H1 (cell line): ENCODE results near the gene CD4. TPM values are rescaled to one million over a fixed set of nuclear protein-coding genes. Genes with fewer than 3 reads are reported as not detected.
A peak's percentile ranks its signal among the peaks of the same experiment; 100 is the strongest.

Source experiments
- CTCF ChIA-PET: fragments of 300-600 bp; sonication (Branson Sonifier 250); formaldehyde crosslinking; loops from one replicate; lab custom pipeline; 2021; ENCODE audit not compliant: partially characterized antibody; lab: Charles Lee
- POLR2A ChIA-PET: fragments of 300-600 bp; sonication (Branson Sonifier 250); formaldehyde crosslinking; loops from one replicate; lab custom pipeline; 2021; ENCODE audit warnings: inconsistent platforms; ENCODE audit not compliant: partially characterized antibody; lab: Charles Lee
- DNase-seq, 2 experiments: peaks; one replicate each; pipeline versions ENCODE4 v3.0.0 to v3.0.0-alpha.2; 2010 to 2022; ENCODE audit warnings: low spot score in 2 of 2, low read depth in 1 of 2, mixed read lengths in 1 of 2
- FAIRE-seq: peaks from 2 replicates; lab custom pipeline; 2011; peaks lifted over from hg19 to GRCh38; lab: Jason Lieb, UNC
- H2AFZ ChIP-seq: 2 replicates; pipeline ENCODE4 v1.8.1; 2012; ENCODE audit warnings: low read length, inconsistent platforms
- H2AK5ac ChIP-seq: 2 replicates; pipeline ENCODE4 v1.6.1; 2013; ENCODE audit warnings: low read depth, low read length
- H2BK120ac ChIP-seq: replicated peaks from 2 replicates; pipeline ENCODE3; 2013; ENCODE audit warnings: low read depth, low read length, inconsistent platforms
- H2BK12ac ChIP-seq: 2 replicates; pipeline ENCODE4 v1.6.1; 2013; ENCODE audit warnings: low read depth, low read length
- H2BK15ac ChIP-seq: 2 replicates; pipeline ENCODE4 v1.6.1; 2013; ENCODE audit warnings: low read length
- H2BK20ac ChIP-seq: 2 replicates; pipeline ENCODE4 v1.6.1; 2013; ENCODE audit warnings: low read length
- H2BK5ac ChIP-seq: 2 replicates; pipeline ENCODE4 v1.6.1; 2013; ENCODE audit warnings: low read depth, low read length
- H3K14ac ChIP-seq: 2 replicates; pipeline ENCODE4 v1.6.1; 2013; ENCODE audit warnings: inconsistent platforms; ENCODE audit not compliant: insufficient read length
- H3K18ac ChIP-seq: 2 replicates; pipeline ENCODE4 v1.6.1; 2013; ENCODE audit warnings: low read length; ENCODE audit errors: extremely low read depth
- H3K23ac ChIP-seq: 2 replicates; pipeline ENCODE4 v1.6.1; 2013; ENCODE audit warnings: inconsistent platforms; ENCODE audit not compliant: insufficient read length
- H3K23me2 ChIP-seq: 2 replicates; pipeline ENCODE4 v1.6.1; 2013; ENCODE audit warnings: low read depth, low read length
- H3K27ac ChIP-seq: 2 replicates; pipeline ENCODE4 v1.6.1; 2011; ENCODE audit warnings: low read depth, low read length, inconsistent platforms
- H3K27me3 ChIP-seq, 4 experiments: replicated peaks in 1 of 4; 1 replicate in 1 of 4; 2 replicates in 3 of 4; pipeline versions ENCODE4 v1.6.1 to v1.8.1; 2011 to 2013; ENCODE audit warnings: low read length in 3 of 4, mild to moderate bottlenecking in 3 of 4, inconsistent platforms in 2 of 4, mixed read lengths in 2 of 4, moderate library complexity in 1 of 4; ENCODE audit not compliant: control insufficient read depth in 3 of 4, insufficient read depth in 3 of 4; ENCODE audit errors: extremely low read depth in 1 of 4
- H3K36me3 ChIP-seq, 4 experiments: 2 replicates each; pipeline versions ENCODE4 v1.6.1 to v1.8.1; 2011 to 2013; ENCODE audit warnings: mild to moderate bottlenecking in 4 of 4, low read length in 3 of 4, moderate library complexity in 2 of 4, control low read depth in 1 of 4, inconsistent platforms in 1 of 4; ENCODE audit not compliant: insufficient read depth in 4 of 4, control insufficient read depth in 2 of 4
- H3K4ac ChIP-seq: replicated peaks from 2 replicates; pipeline ENCODE3; 2013; ENCODE audit warnings: low read length, low read depth, mixed read lengths, inconsistent platforms; ENCODE audit not compliant: insufficient read length
- H3K4me1 ChIP-seq, 4 experiments: replicated peaks in 1 of 4; 1 replicate in 1 of 4; 2 replicates in 3 of 4; pipeline versions ENCODE4 v1.6.1 to v1.8.1; 2011 to 2013; ENCODE audit warnings: low read length in 3 of 4, inconsistent platforms in 2 of 4, mixed read lengths in 1 of 4; ENCODE audit not compliant: insufficient read depth in 4 of 4, control insufficient read depth in 3 of 4
- H3K4me2 ChIP-seq, 2 experiments: 2 replicates each; pipeline versions ENCODE4 v1.6.1 to v1.8.1; 2011 to 2013; ENCODE audit warnings: low read depth in 2 of 2, low read length in 2 of 2, control low read depth in 1 of 2, inconsistent platforms in 1 of 2, mild to moderate bottlenecking in 1 of 2; ENCODE audit not compliant: insufficient read depth in 1 of 2
- H3K4me3 ChIP-seq, 4 experiments: fragments of 200-600, 300-600 bp in 1 of 4; sonication (generic), shearing (Covaris generic), sonication (Bioruptor Twin) in 1 of 4; 2 replicates each; pipeline versions ENCODE4 v1.5.1 to v1.8.1; 2011 to 2016; ENCODE audit warnings: low read length in 4 of 4, low read depth in 3 of 4, control low read depth in 2 of 4, inconsistent platforms in 2 of 4, mild to moderate bottlenecking in 2 of 4, mixed read lengths in 1 of 4, moderate library complexity in 1 of 4; ENCODE audit not compliant: insufficient read depth in 2 of 4; ENCODE audit errors: extremely low read depth in 1 of 4
- H3K56ac ChIP-seq: replicated peaks from 2 replicates; pipeline ENCODE3; 2013; ENCODE audit warnings: low read depth, mild to moderate bottlenecking, mixed read lengths, low read length, inconsistent platforms; ENCODE audit not compliant: insufficient read length
- H3K79me1 ChIP-seq: 2 replicates; pipeline ENCODE4 v1.6.1; 2013; ENCODE audit warnings: low read depth, low read length, control low read depth
- H3K79me2 ChIP-seq, 2 experiments: 2 replicates each; pipeline versions ENCODE4 v1.6.1 to v1.8.1; 2012 to 2013; ENCODE audit warnings: low read length in 2 of 2, mild to moderate bottlenecking in 2 of 2, inconsistent platforms in 1 of 2; ENCODE audit not compliant: insufficient read depth in 2 of 2, control insufficient read depth in 1 of 2
- H3K9ac ChIP-seq, 4 experiments: replicated peaks in 1 of 4; 1 replicate in 1 of 4; 2 replicates in 3 of 4; pipeline versions ENCODE4 v1.6.1 to v1.8.1; 2011 to 2013; ENCODE audit warnings: low read depth in 3 of 4, low read length in 3 of 4, control low read depth in 2 of 4, mild to moderate bottlenecking in 2 of 4, moderate library complexity in 2 of 4, inconsistent platforms in 1 of 4; ENCODE audit errors: extremely low read depth in 1 of 4
- H3K9me3 ChIP-seq, 2 experiments: 2 replicates each; pipeline versions ENCODE4 v1.6.1 to v1.8.1; 2012 to 2013; ENCODE audit warnings: mild to moderate bottlenecking in 2 of 2, moderate library complexity in 2 of 2, control low read depth in 1 of 2, inconsistent platforms in 1 of 2, low read depth in 1 of 2, low read length in 1 of 2, mixed read lengths in 1 of 2; ENCODE audit not compliant: insufficient read depth in 2 of 2
- H4K20me1 ChIP-seq, 2 experiments: replicated peaks in 1 of 2; 2 replicates each; pipeline versions ENCODE3 to v1.8.1; 2011 to 2013; ENCODE audit warnings: inconsistent platforms in 2 of 2, low read length in 2 of 2, mild to moderate bottlenecking in 1 of 2; ENCODE audit not compliant: insufficient read depth in 2 of 2, control insufficient read depth in 1 of 2
- H4K5ac ChIP-seq: 2 replicates; pipeline ENCODE4 v1.6.1; 2013; ENCODE audit warnings: low read length, low read depth, mixed read lengths, inconsistent platforms; ENCODE audit not compliant: insufficient read length
- H4K8ac ChIP-seq: 2 replicates; pipeline ENCODE4 v1.8.0; 2013; ENCODE audit warnings: mild to moderate bottlenecking, moderate library complexity, low read length, inconsistent platforms; ENCODE audit not compliant: insufficient read depth; ENCODE audit errors: extremely low read depth
- H4K91ac ChIP-seq: replicated peaks from 2 replicates; pipeline ENCODE3; 2013; ENCODE audit warnings: low read length, mixed read lengths, inconsistent platforms; ENCODE audit not compliant: insufficient read length
- POLR2A ChIP-seq, 2 experiments: IDR thresholded peaks; 1 replicate in 1 of 2; 2 replicates in 1 of 2; pipeline ENCODE4 v1.6.1; 2011; ENCODE audit warnings: low read depth in 2 of 2, low read length in 2 of 2, mild to moderate bottlenecking in 2 of 2; ENCODE audit errors: control extremely low read depth in 1 of 2
- WGBS, 2 experiments: shearing (Covaris generic) in 1 of 2; methylation state at CpG; one replicate each; pipeline versions ENCODE4 v1.1.6 to v1.1.7; 2013 to 2015; ENCODE audit warnings: low lambda C conversion rate in 2 of 2, mixed read lengths in 2 of 2, inconsistent platforms in 1 of 2, low coverage in 1 of 2, missing lambda C conversion rate in 1 of 2; ENCODE audit not compliant: insufficient replicate concordance in 2 of 2, insufficient coverage in 1 of 2, insufficient read length in 1 of 2; ENCODE audit errors: extremely low coverage in 1 of 2, missing lambda C conversion rate in 1 of 2; 5-methylcytosine and 5-hydroxymethylcytosine counted together
- polyA plus RNA-seq, 7 experiments: library from polyadenylated mRNA; depleted of rRNA in 3 of 7; stranded (reverse) in 5 of 7; unstranded in 2 of 7; fragments of >200 nt in 5 of 7; fragments of 200-250 nt in 2 of 7; gene quantifications; 1 replicate in 5 of 7; 2 replicates in 1 of 7; 4 replicates in 1 of 7; pipeline versions ENCODE4 v1.2.1 to v1.2.3, GENCODE V29; 2011 to 2013; ENCODE audit warnings: missing spikeins in 2 of 7, mixed read lengths in 2 of 7
- total RNA-seq: library from RNA; stranded (reverse); fragmentation: NEBNext Ultra II Directional; extraction: Animal tissue kit (Norgen Biotek cat#: 25700); gene quantifications from 2 replicates; pipeline ENCODE4 v1.2.1, GENCODE V29; 2021
- TF ChIP-seq, protein P1 (sequence below), 3 experiments: IDR thresholded peaks; 1 replicate in 2 of 3; 2 replicates in 1 of 3; pipeline versions ENCODE4 v1.5.1 to v1.6.1; 2011; ENCODE audit warnings: low read length in 3 of 3, mild to moderate bottlenecking in 3 of 3, inconsistent platforms in 2 of 3, low read depth in 1 of 3, moderate library complexity in 1 of 3; ENCODE audit not compliant: insufficient read depth in 1 of 3; ENCODE audit errors: control extremely low read depth in 1 of 3

The CD4 gene
- total and polyA plus RNA-seq, 2 of the 8 experiments (the other 6 are each of a cell fraction or from before 2014, with no cell fraction given), result 3.4 to 5.1 TPM

DNA sequence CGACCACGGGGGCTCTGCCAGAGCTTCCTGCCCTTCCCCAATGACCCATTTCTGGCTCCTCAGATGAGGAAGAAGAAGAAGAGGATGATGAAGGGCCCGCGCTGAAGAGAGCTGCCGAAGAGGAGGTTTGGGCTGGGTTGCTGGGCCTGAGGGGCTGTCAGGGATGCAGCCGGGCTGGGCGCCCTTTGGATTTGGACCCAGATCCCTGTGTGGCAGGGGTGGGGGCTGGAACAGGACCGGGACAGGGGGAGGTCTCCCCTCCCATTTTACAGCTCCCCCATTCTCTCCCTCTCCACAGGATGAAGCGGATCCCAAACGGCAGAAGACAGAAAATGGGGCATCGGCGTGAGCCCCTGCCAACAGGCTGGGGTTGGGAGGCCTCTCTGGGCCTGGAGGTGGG, 19.2 kb upstream of the CD4 start:
- Histone ChIP-seq H3K9me3 (no peaks in the 10 kb centered on the region), H2BK120ac (no peak overlapping the region), H2AFZ (no peak overlapping the region), H3K79me1 (0 out of 2 replicates have a peak, but pooled peaks cover 2% of the 10 kb centered on the region), H3K56ac (no peak overlapping the region), H3K27me3 (peaks cover 0 to 25% (median 20%) of the 10 kb centered on the region in 4 experiments; a peak in 5 of 7 replicates), H3K79me2 (peaks cover 4 to 25% of the 10 kb centered on the region in 2 experiments; a peak in 2 of 4 replicates), H3K9ac (no peak overlapping the region), H3K4me2 (no peak overlapping the region; a peak in 1 of 4 replicates), H2BK5ac (0 out of 2 replicates have a peak overlapping the region, but pooled peaks have one; percentile 28), H3K14ac (no peak overlapping the region), H4K91ac (no peak overlapping the region), H3K27ac (no peak overlapping the region), H4K5ac (no peak overlapping the region), H2BK15ac (no peak overlapping the region), H3K4me3 (no peak overlapping the region), H3K23me2 (peaks cover 17% of the 10 kb centered on the region), H2AK5ac (no peak overlapping the region), H3K4me1 (peaks cover 5 to 39% (median 30%) of the 10 kb centered on the region in 4 experiments), H3K18ac (no peak overlapping the region), H4K8ac (no peak overlapping the region), H3K4ac (no peak overlapping the region), H4K20me1 (peaks cover 6 to 20% of the 10 kb centered on the region in 2 experiments), H2BK20ac (no peak overlapping the region), H3K36me3 (peaks cover 0 to 23% (median 5%) of the 10 kb centered on the region in 4 experiments; a peak in 6 of 8 replicates), H2BK12ac (no peak overlapping the region), H3K23ac (no peak overlapping the region)
- POLR2A ChIA-PET, result interaction anchor here (0.6 to 11.6 kb wide), 10 partner anchors 8 to 434 kb away, joined by 3 to 151 read pairs (median 8); partner anchors contain the start of genes CDCA3, GNB3, GPR162 and MLF2
- no peak for DNase-seq
- CTCF ChIA-PET, result interaction anchor here (1.6 to 29.6 kb wide), 4 partner anchors 11 to 60 kb away, joined by 3 to 532 read pairs (median 266); partner anchors contain the start of genes GNB3, GPR162, MLF2 and P3H3
- WGBS, 2 experiments, result 94% methylated on average over 9 of the region's 12 CpGs; no CpG with 5 or more reads in 1 of the 2 experiments
- TF ChIP-seq POLR2A (IDR thresholded peaks at IDR 0.05; ENCODE audit: control extremely low read depth in 1 of 2, low read depth in 2 of 2, low read length in 2 of 2), result 0 out of 3 replicates have a peak, but pooled peaks of 1 of the 2 experiments have one; percentile 24
- TF ChIP-seq, protein P1, sequence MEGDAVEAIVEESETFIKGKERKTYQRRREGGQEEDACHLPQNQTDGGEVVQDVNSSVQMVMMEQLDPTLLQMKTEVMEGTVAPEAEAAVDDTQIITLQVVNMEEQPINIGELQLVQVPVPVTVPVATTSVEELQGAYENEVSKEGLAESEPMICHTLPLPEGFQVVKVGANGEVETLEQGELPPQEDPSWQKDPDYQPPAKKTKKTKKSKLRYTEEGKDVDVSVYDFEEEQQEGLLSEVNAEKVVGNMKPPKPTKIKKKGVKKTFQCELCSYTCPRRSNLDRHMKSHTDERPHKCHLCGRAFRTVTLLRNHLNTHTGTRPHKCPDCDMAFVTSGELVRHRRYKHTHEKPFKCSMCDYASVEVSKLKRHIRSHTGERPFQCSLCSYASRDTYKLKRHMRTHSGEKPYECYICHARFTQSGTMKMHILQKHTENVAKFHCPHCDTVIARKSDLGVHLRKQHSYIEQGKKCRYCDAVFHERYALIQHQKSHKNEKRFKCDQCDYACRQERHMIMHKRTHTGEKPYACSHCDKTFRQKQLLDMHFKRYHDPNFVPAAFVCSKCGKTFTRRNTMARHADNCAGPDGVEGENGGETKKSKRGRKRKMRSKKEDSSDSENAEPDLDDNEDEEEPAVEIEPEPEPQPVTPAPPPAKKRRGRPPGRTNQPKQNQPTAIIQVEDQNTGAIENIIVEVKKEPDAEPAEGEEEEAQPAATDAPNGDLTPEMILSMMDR (IDR thresholded peaks at IDR 0.05; ENCODE audit: control extremely low read depth in 1 of 3, insufficient read depth in 1 of 3, low read depth in 1 of 3, low read length in 3 of 3), result no peak
- FAIRE-seq, result no peak
